SK-N-SH treated with all-trans-retinoic acid at 6 μM for 48 hours (cell line): Measurements from ENCODE around the gene KCNK1.

Experiments
- ATAC-seq: fragments of 200-7000 bp; cut with Tn5 transposase; 3 replicates; pipeline ENCODE4 v1.9.1; 2020; ENCODE audit warnings: mild to moderate bottlenecking, moderate library complexity
- ARNTL ChIP-seq: fragments of 450-650 bp; formaldehyde crosslinking; IDR thresholded peaks from 2 replicates; pipeline ENCODE4 v1.5.0; 2020; ENCODE audit warnings: low read depth, mild to moderate bottlenecking, moderate library complexity, borderline replicate concordance
- BACH2 ChIP-seq: fragments of 250-450 bp; sonication (Bioruptor Pico); IDR thresholded peaks from 2 replicates; pipeline ENCODE4 v1.9.0; 2021; ENCODE audit warnings: mild to moderate bottlenecking, borderline replicate concordance
- CREB5 ChIP-seq: fragments of 250-450 bp; sonication (Bioruptor Pico); IDR thresholded peaks from 2 replicates; pipeline ENCODE4 v1.5.1; 2020; ENCODE audit warnings: low read depth, mild to moderate bottlenecking, moderate library complexity
- CSDC2 ChIP-seq: fragments of 250-450 bp; sonication (Bioruptor Pico); IDR thresholded peaks from 2 replicates; pipeline ENCODE4 v1.5.0; 2020; ENCODE audit warnings: mild to moderate bottlenecking, moderate library complexity
- CSRNP3 ChIP-seq: fragments of 250-450 bp; sonication (Bioruptor Pico); IDR thresholded peaks from 2 replicates; pipeline ENCODE4 v1.5.1; 2021; ENCODE audit warnings: mild to moderate bottlenecking, moderate library complexity
- ESRRG ChIP-seq: fragments of 250-450 bp; sonication (Bioruptor Pico); IDR thresholded peaks from 2 replicates; pipeline ENCODE4 v1.6.1; 2021; ENCODE audit warnings: mild to moderate bottlenecking
- GLIS3 ChIP-seq: fragments of 250-450 bp; sonication (Bioruptor Pico); IDR thresholded peaks from 2 replicates; pipeline ENCODE4 v1.5.0; 2020; ENCODE audit warnings: mild to moderate bottlenecking, moderate library complexity
- ISL1 ChIP-seq: fragments of 250-450 bp; sonication (Bioruptor Pico); IDR thresholded peaks from 2 replicates; pipeline ENCODE4 v2.1.2; 2022; ENCODE audit warnings: mild to moderate bottlenecking, moderate library complexity
- PATZ1 ChIP-seq: fragments of 250-450 bp; sonication (Bioruptor Pico); IDR thresholded peaks from 2 replicates; pipeline ENCODE4 v1.8.0; 2020; ENCODE audit warnings: mild to moderate bottlenecking, moderate library complexity, borderline replicate concordance
- POU6F1 ChIP-seq: fragments of 250-450 bp; sonication (Bioruptor Pico); IDR thresholded peaks from 2 replicates; pipeline ENCODE4 v1.8.0; 2021; ENCODE audit warnings: low read depth, mild to moderate bottlenecking, moderate library complexity, borderline replicate concordance
- RARB ChIP-seq: fragments of 250-450 bp; sonication (Bioruptor Pico); IDR thresholded peaks from 2 replicates; pipeline ENCODE4 v1.8.0; 2021; ENCODE audit warnings: mild to moderate bottlenecking, moderate library complexity
- TSHZ2 ChIP-seq: fragments of 250-450 bp; sonication (Bioruptor Pico); IDR thresholded peaks from 2 replicates; pipeline ENCODE4 v1.5.0; 2020; ENCODE audit warnings: mild to moderate bottlenecking, moderate library complexity
- ZFP30 ChIP-seq: fragments of 450-650 bp; formaldehyde crosslinking; IDR thresholded peaks from 2 replicates; pipeline ENCODE4 v1.5.0; 2022; ENCODE audit warnings: mild to moderate bottlenecking, moderate library complexity
- ZNF70 ChIP-seq: fragments of 450-650 bp; formaldehyde crosslinking; IDR thresholded peaks from 2 replicates; pipeline ENCODE4 v1.5.0; 2020; ENCODE audit warnings: mild to moderate bottlenecking, moderate library complexity
- ZNF8 ChIP-seq: fragments of 450-650 bp; formaldehyde crosslinking; IDR thresholded peaks from 2 replicates; pipeline ENCODE4 v1.5.0; 2020; ENCODE audit warnings: mild to moderate bottlenecking, moderate library complexity

Gene KCNK1

GRCh38 chr1:233569636-233570035 is 44.3 kb upstream of the KCNK1 start:
- ATAC-seq, result no peak
- TF ChIP-seq PATZ1 (CRISPR knock-in tag) (no peak), BACH2 (CRISPR knock-in tag) (no peak), ISL1 (CRISPR knock-in tag) (peak; percentile 63), ZFP30 (CRISPR knock-in tag) (no peak)

GRCh38 chr1:233570216-233570615 is 43.7 kb upstream of the KCNK1 start:
- ATAC-seq, result no peak
- no peak for TF ChIP-seq POU6F1
- no peak for TF ChIP-seq ZNF70
- no peak for TF ChIP-seq RARB (CRISPR knock-in tag)
- TF ChIP-seq ZNF8, result no peak
- TF ChIP-seq CSRNP3, result no peak
- TF ChIP-seq PATZ1 (CRISPR knock-in tag), result no peak
- TF ChIP-seq BACH2 (CRISPR knock-in tag), result no peak
- no peak for TF ChIP-seq ARNTL (CRISPR knock-in tag)
- TF ChIP-seq ZFP30 (CRISPR knock-in tag), result no peak
- no peak for TF ChIP-seq CREB5 (CRISPR knock-in tag)
- TF ChIP-seq ESRRG (CRISPR knock-in tag), result no peak
- no peak for TF ChIP-seq GLIS3 (CRISPR knock-in tag)
- no peak for TF ChIP-seq ISL1 (CRISPR knock-in tag)

GRCh38 chr1:233570706-233571105 is 43.2 kb upstream of the KCNK1 start:
- no peak for ATAC-seq
- TF ChIP-seq CSRNP3 (no peak), RARB (CRISPR knock-in tag) (no peak), BACH2 (CRISPR knock-in tag) (no peak), ISL1 (CRISPR knock-in tag) (no peak), TSHZ2 (CRISPR knock-in tag) (no peak), ESRRG (CRISPR knock-in tag) (no peak), PATZ1 (CRISPR knock-in tag) (no peak), CSDC2 (CRISPR knock-in tag) (no peak)
- TF ChIP-seq, all 23 proteins: peak for 0
